HG02759 (cell line): ENCODE data around the gene YBEY.
A peak's percentile ranks its signal among the peaks of the same experiment; 100 is the strongest.
"Not testable (repeated sequence)": the region's sequence is repeated elsewhere in the genome, so short reads cannot be mapped to it uniquely, and the experiment has no call there.

Source experiments
- ATAC-seq: cut with Tn5 transposase; IDR thresholded peaks from one replicate; pipeline ENCODE4 v1.9.1; 2021; ENCODE audit warnings: mild to moderate bottlenecking, moderate library complexity; ENCODE audit not compliant: unreplicated experiment

YBEY gene

GRCh38 chr21:46285761-46286647 is at the start of gene YBEY:
YBEY (plus strand) TSS chr21:46286342; CDS start chr21:46286914, 572 bp downstream.
- peak; percentile 94 for ATAC-seq

GRCh38 chr21:46237474-46237873 is 48.7 kb upstream of the YBEY start:
- ATAC-seq, result no peak

- no peak for ATAC-seq
These were observed 46.3 kb upstream of the YBEY start for GRCh38 chr21:46239817-46240325.

- ATAC-seq, result not testable (repeated sequence)
These were observed 44.6 kb upstream of the YBEY start for GRCh38 chr21:46241577-46241976.

GRCh38 chr21:46243325-46243724 is 42.8 kb upstream of the YBEY start:
- ATAC-seq, result no peak

- ATAC-seq, result no peak
These were observed 42.2 kb upstream of the YBEY start for GRCh38 chr21:46243960-46244361.

GRCh38 chr21:46244602-46245001 is 41.5 kb upstream of the YBEY start:
- ATAC-seq, result no peak

- ATAC-seq, result no peak
These were observed 40.8 kb upstream of the YBEY start for GRCh38 chr21:46245213-46245915.

GRCh38 chr21:46246345-46246744 is 39.8 kb upstream of the YBEY start:
- no peak for ATAC-seq

GRCh38 chr21:46247699-46248421 is 38.3 kb upstream of the YBEY start:
- no peak for ATAC-seq

- ATAC-seq, result no peak
These were observed 37.7 kb upstream of the YBEY start for GRCh38 chr21:46248422-46248782.

- no peak for ATAC-seq
These were observed 37.3 kb upstream of the YBEY start for GRCh38 chr21:46248827-46249226.

GRCh38 chr21:46250146-46250725 is 35.9 kb upstream of the YBEY start:
- ATAC-seq, result no peak

GRCh38 chr21:46252840-46253239 is 33.3 kb upstream of the YBEY start:
- ATAC-seq, result no peak

GRCh38 chr21:46253610-46254124 is 32.5 kb upstream of the YBEY start:
- peak; percentile 53 for ATAC-seq

- ATAC-seq, result no peak
These were observed 31.8 kb upstream of the YBEY start for GRCh38 chr21:46254208-46254975.

GRCh38 chr21:46255166-46255565 is 31.0 kb upstream of the YBEY start:
- ATAC-seq, result no peak

- ATAC-seq, result no peak
These were observed 30.3 kb upstream of the YBEY start for GRCh38 chr21:46255758-46256337.

- no peak for ATAC-seq
These were observed 29.6 kb upstream of the YBEY start for GRCh38 chr21:46256501-46256994.
